Measurements from ENCODE around the gene NPSR1. TPM values are rescaled to one million over a fixed set of nuclear protein-coding genes. Genes with fewer than 3 reads are reported as not detected.

The NPSR1 gene
- total and polyA plus RNA-seq, 9 of the 15 experiments (the other 6 are each of a cell fraction or from before 2014, with no cell fraction given), result not detected

GRCh38 chr7:34739651-34740300 lies 81.8 kb downstream of the NPSR1 start:
- ChIA-PET CTCF (ENCODE audit: low intra/inter-chr PET ratio) (no interaction called here), POLR2A (no interaction called here)
- Histone ChIP-seq H4K20me1 (replicated peaks; ENCODE audit: control insufficient read depth, insufficient read depth, low read length) (no peaks in the 10 kb centered on the region), H3K27ac (ENCODE audit: extremely low read depth, low read depth, low read length) (no peak overlapping the region), H3K36me3 (ENCODE audit: control insufficient read depth, insufficient read depth, low read length) (no peaks in the 10 kb centered on the region), H3K27me3 (ENCODE audit: control insufficient read depth in 2 of 2, insufficient read depth in 2 of 2, low read length in 2 of 2) (no peaks in the 10 kb centered on the region), H3K4me3 (no peak overlapping the region), H2AFZ (ENCODE audit: low read depth, low read length) (no peak overlapping the region), H3K9me1 (ENCODE audit: control insufficient read depth, insufficient read depth, low read length) (no peaks in the 10 kb centered on the region), H3K9me3 (replicated peaks; ENCODE audit: control insufficient read depth, insufficient read depth, low read depth, low read length) (no peaks in the 10 kb centered on the region), H3K79me2 (ENCODE audit: control insufficient read depth, insufficient read depth, low read length) (no peaks in the 10 kb centered on the region), H3K9ac (ENCODE audit: insufficient read depth in 1 of 2, low read depth in 2 of 2, low read length in 2 of 2) (no peak overlapping the region), H3K4me2 (ENCODE audit: insufficient read depth, low read length) (no peak overlapping the region), H3K4me1 (replicated peaks in 1 of 2; ENCODE audit: control insufficient read depth in 2 of 2, insufficient read depth in 2 of 2, low read length in 2 of 2) (no peaks in the 10 kb centered on the region)
- BruUV-seq (replicated peaks), result no TSS peak
- no peak for FAIRE-seq
- in situ Hi-C loops (cut with MboI) (no loop called here), intact Hi-C loops (cut with micrococcal nuclease) (no loop called here)
- no peak for DNase-seq (ENCODE audit: extremely low read depth in 1 of 4, low spot score in 3 of 4)
- no peak for ATAC-seq
- no peak for TF ChIP-seq ADNP (tag; IDR thresholded peaks at IDR 0.05)
- no peak for TF ChIP-seq CEBPG (CRISPR knock-in tag; IDR thresholded peaks at IDR 0.05)
- TF ChIP-seq CEBPG (tag; conservative IDR thresholded peaks at IDR 0.05 in 1 of 2, IDR thresholded peaks at IDR 0.05 in 1 of 2), result no peak
- TF ChIP-seq, protein P1, sequence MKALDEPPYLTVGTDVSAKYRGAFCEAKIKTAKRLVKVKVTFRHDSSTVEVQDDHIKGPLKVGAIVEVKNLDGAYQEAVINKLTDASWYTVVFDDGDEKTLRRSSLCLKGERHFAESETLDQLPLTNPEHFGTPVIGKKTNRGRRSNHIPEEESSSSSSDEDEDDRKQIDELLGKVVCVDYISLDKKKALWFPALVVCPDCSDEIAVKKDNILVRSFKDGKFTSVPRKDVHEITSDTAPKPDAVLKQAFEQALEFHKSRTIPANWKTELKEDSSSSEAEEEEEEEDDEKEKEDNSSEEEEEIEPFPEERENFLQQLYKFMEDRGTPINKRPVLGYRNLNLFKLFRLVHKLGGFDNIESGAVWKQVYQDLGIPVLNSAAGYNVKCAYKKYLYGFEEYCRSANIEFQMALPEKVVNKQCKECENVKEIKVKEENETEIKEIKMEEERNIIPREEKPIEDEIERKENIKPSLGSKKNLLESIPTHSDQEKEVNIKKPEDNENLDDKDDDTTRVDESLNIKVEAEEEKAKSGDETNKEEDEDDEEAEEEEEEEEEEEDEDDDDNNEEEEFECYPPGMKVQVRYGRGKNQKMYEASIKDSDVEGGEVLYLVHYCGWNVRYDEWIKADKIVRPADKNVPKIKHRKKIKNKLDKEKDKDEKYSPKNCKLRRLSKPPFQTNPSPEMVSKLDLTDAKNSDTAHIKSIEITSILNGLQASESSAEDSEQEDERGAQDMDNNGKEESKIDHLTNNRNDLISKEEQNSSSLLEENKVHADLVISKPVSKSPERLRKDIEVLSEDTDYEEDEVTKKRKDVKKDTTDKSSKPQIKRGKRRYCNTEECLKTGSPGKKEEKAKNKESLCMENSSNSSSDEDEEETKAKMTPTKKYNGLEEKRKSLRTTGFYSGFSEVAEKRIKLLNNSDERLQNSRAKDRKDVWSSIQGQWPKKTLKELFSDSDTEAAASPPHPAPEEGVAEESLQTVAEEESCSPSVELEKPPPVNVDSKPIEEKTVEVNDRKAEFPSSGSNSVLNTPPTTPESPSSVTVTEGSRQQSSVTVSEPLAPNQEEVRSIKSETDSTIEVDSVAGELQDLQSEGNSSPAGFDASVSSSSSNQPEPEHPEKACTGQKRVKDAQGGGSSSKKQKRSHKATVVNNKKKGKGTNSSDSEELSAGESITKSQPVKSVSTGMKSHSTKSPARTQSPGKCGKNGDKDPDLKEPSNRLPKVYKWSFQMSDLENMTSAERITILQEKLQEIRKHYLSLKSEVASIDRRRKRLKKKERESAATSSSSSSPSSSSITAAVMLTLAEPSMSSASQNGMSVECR (CRISPR knock-in tag; IDR thresholded peaks at IDR 0.05), result no peak
- TF ChIP-seq NCOA1 (IDR thresholded peaks at IDR 0.05; ENCODE audit: low read depth), result no peak
- TF ChIP-seq, protein P2, sequence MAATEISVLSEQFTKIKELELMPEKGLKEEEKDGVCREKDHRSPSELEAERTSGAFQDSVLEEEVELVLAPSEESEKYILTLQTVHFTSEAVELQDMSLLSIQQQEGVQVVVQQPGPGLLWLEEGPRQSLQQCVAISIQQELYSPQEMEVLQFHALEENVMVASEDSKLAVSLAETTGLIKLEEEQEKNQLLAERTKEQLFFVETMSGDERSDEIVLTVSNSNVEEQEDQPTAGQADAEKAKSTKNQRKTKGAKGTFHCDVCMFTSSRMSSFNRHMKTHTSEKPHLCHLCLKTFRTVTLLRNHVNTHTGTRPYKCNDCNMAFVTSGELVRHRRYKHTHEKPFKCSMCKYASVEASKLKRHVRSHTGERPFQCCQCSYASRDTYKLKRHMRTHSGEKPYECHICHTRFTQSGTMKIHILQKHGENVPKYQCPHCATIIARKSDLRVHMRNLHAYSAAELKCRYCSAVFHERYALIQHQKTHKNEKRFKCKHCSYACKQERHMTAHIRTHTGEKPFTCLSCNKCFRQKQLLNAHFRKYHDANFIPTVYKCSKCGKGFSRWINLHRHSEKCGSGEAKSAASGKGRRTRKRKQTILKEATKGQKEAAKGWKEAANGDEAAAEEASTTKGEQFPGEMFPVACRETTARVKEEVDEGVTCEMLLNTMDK (IDR thresholded peaks at IDR 0.05; ENCODE audit: borderline replicate concordance, insufficient read depth, low read depth, low read length, poor library complexity, severe bottlenecking), result no peak
- TF ChIP-seq ZNF584 (CRISPR knock-in tag; IDR thresholded peaks at IDR 0.05; ENCODE audit: low read depth), result no peak
- TF ChIP-seq PCBP2 (IDR thresholded peaks at IDR 0.05; ENCODE audit: low read depth, low read length, poor library complexity, severe bottlenecking), result no peak
- TF ChIP-seq ZKSCAN1 (IDR thresholded peaks at IDR 0.05; ENCODE audit: low read depth, low read length), result no peak
- TF ChIP-seq SMAD2 (IDR thresholded peaks at IDR 0.05; ENCODE audit: low read depth, low read length), result no peak
- no peak for TF ChIP-seq ZNF431 (CRISPR knock-in tag; IDR thresholded peaks at IDR 0.05)
- no peak for TF ChIP-seq STAT5A (IDR thresholded peaks at IDR 0.05; ENCODE audit: borderline replicate concordance, low read length)
- no peak for TF ChIP-seq MBD2 (IDR thresholded peaks at IDR 0.05; ENCODE audit: borderline replicate concordance, low read depth)
- no peak for TF ChIP-seq ZNF764 (CRISPR knock-in tag; IDR thresholded peaks at IDR 0.05; ENCODE audit: low read depth)
- no peak for TF ChIP-seq KDM2B (CRISPR knock-in tag; IDR thresholded peaks at IDR 0.05)
- TF ChIP-seq EWSR1 (IDR thresholded peaks at IDR 0.05; ENCODE audit: borderline replicate concordance, low read depth, partially characterized antibody), result no peak
- no peak for TF ChIP-seq PHB (CRISPR knock-in tag; IDR thresholded peaks at IDR 0.05)
- TF ChIP-seq FOXJ2 (tag; IDR thresholded peaks at IDR 0.05), result no peak
- WGBS (ENCODE audit: insufficient coverage, low coverage, missing lambda C conversion rate), result 3% methylated on average over 5 of the region's 5 CpGs

All from K562 (cell line).